GM19324 (cell line): ENCODE measurements around the gene TSPO.
"Not testable (repeated sequence)": the region's sequence is repeated elsewhere in the genome, so short reads cannot be mapped to it uniquely, and the experiment has no call there.

ENCODE experiments used
- ATAC-seq: cut with Tn5 transposase; IDR thresholded peaks from one replicate; pipeline ENCODE4 v1.9.1; 2021; ENCODE audit warnings: mild to moderate bottlenecking, moderate library complexity; ENCODE audit not compliant: unreplicated experiment, low FRiP score

The TSPO gene

DNA sequence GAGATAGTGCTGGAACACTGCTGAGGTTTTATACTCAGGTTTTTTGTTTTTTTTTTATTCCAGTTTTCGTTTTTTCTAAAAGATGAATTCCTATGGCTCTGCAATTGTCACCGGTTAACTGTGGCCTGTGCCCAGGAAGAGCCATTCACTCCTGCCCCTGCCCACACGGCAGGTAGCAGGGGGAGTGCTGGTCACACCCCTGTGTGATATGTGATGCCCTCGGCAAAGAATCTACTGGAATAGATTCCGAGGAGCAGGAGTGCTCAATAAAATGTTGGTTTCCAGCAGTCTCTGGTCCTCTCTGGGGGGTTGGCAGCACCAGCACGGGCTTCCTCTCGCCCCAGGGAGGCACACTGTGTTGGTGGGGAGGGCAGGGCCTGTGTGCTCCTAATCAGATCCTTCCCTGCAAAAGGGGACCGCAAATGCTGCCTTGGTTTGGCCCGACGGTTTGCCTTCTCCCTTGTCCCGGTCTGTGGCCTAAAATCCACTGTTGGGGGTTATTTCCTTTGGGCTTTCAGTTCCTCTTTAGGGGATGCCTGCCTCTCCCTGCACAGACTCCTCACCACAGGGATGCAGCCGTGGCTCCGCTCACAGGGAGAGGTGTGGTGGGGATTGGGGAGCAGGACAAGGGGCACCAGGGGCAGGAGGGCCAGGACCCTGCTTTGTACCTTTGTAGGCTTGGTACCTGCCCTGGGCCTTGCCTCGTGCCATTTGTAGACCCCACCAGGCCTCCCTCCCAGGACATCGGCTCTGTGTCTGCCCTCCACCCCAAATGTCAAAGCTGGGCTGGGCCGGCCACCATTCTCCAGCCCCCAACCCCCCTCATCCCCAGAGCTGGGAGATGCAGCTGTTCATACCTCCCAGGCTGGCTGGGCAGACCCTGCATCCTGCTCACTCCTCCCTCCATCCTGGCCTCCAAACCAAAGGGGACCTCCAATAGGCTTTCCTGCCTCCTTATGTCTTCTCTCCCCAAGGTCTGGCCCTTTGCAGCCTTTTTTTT lies 21.6 kb upstream of the TSPO start:
- ATAC-seq: no peak

DNA sequence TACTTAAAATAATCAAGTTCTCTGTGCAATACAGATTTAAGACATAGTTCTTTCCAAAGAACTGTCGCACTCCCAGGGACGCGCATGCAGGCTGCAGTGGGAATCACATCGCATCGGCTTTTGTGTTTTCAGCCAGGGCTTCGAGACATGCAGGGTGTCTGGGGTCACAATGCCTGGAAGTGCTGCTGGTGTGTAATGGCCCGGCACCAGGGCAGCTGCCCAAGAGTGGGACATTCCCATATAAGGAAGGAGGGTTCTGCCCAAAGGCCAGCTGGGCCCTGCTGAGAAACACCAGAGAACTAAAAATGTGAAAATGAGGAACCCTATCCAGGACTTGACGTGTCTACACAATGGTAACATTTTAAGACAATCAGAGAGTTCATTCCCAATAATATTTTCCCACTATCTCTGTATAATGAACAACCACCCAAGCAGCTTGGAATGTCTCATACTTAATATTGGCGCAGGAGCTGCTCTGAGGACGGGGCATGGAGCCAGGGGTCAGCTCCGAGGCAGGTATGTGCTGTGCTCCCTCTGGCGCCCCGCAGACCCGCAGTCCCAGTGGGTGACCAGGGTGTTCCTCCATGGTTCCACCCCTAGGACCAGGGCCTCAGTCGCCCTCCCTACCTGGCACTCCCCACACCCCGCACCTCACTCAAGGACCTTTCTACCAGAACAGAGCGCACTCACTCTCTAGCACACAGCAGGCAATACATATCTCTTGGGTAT lies 19.4 kb upstream of the TSPO start:
- ATAC-seq: no peak

DNA sequence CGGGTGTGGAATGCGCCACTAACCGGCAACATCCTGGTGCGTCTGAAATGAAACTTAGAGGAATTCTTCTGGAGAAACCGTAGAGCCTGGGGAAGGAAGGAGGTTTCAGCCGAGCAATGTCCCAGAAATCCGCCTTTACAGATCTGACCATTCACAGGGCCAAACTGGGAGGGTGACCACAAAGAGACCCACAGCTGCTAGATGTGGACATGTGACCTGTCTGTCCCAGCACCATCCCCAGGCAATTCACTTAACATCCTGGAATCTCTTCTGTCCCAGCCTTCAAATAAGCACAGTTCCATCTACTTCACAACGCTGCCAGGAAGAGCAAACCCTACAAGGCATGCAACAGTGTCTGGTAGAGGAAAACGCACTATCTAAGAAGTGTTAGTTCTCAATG lies 18.0 kb upstream of the TSPO start:
- no peak for ATAC-seq

DNA sequence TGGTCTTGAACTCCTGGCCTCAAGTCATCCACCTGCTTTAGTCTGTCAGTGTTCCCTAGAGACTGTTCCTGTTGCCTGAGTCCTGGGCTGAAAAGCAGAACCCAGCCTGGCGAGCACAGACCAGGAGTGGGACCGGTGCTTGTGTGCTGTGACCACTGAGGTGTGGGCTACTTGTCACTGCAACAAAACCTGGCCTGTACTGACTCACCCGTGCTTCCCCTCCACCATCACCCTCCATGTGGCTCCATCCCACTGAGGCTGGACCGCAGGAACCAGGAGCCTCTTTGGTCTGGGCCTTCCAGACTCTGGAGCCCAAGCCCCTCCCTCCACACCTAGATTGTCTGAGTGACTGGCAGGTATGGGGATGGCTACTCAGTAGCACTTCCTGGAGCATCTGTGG lies 16.8 kb upstream of the TSPO start:
- no peak for ATAC-seq

DNA sequence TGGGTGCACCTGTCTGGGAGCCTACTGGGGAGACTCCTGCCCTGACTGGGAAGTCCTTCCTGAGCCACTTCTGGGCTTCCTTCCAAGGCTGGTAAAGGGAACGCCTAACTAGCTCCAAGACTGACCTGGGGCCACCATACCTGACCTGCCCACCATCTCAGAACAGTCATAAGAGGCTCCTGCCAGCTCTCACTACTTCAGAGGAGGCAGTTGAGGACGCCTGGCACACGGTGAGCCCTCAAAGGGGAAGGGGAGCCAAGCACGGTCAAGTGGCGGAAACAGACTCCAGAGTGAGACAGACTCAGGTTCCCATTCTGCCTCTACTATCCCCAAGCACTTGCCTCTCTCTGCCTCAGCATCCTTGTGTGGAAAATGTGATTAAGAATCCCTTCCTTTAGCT lies 15.8 kb upstream of the TSPO start:
- ATAC-seq: no peak

DNA sequence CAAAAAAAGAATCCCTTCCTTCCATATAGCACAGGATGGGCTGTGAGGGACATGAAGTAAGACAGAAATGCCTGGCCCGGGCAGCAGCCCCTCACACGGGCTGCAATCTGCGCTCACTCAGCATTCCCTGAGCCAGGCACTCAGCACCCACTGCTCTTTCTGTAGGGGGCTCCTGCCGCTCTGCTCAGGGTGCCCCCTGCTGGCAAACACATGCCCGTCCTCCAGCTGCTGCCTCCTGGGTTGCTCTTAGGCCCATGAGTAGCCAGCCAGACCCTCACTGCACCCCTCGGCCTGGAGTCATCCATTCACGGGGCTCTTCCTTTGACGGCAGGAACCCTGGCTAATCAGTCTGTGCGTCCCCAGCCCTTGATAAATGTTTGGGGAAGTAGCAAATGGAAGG lies 15.1 kb upstream of the TSPO start:
- no peak for ATAC-seq

DNA sequence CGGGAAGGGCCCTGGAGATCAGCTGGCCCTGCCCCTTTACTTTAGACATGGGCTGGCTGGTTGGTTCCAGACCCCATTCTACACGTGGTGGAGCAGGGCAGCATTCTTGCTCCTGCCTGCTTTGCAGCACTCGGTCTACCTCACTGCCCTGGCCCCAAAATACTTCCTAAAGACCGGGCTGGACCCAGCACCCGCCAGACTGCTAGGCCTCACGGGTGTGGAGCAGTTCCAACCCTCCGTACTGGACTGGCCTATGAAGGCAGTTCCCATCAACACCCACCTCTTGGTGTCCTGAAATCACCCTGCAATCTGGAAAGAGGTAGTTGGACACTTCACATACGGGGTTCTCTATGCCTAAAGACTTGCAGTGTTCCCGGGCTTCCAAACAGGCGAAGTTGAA lies 14.6 kb upstream of the TSPO start:
- ATAC-seq: no peak

DNA sequence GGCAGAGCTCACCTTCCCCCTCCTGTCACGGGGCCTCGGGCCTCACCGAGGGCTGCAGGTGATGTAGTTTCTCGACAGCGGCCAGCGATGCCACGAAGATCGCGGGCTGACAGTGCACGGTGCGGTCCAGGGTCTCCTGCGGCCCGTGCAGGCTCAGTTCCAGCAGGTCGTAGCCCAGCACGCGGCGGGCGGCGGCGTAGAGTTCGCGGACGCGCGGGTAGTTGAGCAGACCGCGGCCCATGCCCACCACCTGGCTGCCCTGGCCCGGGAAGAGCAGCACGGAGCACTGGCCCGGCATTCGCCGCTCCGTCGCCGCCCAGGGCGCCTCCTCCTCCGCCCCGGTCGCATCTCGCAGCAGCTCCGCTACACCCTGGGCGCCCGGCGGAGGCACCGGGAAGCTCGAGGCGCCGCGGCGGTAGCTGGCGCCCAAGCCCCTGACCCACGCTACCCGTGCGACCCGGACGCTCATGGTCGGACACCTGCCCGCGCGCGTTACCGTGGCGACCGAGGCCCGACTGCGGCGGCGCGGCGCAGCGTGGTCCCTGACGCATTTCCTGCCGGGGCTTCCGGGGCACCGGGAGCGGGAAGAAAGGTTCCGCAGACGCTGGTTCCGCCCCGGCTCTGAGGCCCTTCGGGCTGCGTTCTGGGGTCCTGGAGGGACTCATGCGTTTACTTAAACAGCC lies 8.3 kb upstream of the TSPO start, which contains the start of gene MCAT:
MCAT (minus strand) TSS at position 519 of the 683 bp plus-strand sequence; CDS start at position 469, 50 bp downstream.
- ATAC-seq: peak; percentile 91

DNA sequence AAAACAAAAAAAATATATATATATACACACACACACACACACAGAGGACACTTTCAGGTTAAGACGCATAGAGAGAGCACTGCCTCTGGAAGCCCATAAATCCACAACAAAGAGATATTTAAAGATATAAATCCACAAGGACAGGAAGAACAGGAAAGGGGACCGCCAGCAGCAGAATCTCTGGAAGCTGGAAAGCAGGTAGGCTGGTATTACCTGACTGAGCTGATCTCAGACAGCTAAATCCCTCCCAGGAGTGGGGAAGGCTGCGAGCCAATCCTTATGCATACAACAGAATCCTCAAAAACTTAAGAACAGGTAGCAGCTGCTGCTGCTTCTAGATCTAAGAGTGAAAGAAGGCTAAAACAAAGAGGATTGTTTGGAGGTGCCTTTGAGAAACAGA lies 6.4 kb upstream of the TSPO start:
- no peak for ATAC-seq

DNA sequence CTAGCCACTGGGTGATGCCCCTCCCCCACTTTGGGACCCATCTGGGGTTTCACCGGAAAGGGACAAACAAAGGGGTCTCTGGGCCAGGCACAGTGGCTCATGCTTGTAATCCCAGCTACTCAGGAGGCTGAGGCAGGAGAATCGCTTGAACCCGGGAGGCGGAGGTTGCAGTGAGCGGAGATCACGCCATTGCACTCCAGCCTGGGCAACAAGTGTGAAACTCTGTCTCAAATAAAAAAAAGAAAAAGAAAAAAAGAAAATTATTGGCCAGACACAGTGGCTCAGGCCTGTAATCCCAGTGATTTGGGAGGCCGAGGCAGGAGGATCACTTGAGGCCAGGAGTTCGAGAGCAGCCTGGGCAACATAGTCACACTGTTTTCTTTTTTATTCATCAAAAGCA lies 6.0 kb upstream of the TSPO start:
- not testable (repeated sequence) for ATAC-seq

DNA sequence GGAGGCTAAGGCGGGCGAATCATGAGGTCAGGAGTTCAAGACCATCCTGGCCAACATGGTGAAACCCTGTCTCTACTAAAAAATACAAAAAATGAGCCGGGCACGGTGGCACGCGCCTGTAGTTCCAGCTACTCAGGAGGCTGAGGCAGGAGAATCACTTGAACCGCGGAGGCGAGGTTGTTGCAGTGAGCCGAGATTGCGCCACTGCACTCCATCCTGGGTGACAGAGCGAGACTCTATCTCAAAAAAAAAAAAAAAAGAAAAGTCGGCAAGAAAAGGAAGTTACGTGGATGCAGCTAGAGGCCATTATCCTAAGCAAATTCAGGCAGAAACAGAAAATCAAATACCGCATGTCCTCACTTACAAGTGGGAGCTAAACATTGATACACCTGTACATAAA lies 5.0 kb upstream of the TSPO start:
- ATAC-seq: not testable (repeated sequence)

DNA sequence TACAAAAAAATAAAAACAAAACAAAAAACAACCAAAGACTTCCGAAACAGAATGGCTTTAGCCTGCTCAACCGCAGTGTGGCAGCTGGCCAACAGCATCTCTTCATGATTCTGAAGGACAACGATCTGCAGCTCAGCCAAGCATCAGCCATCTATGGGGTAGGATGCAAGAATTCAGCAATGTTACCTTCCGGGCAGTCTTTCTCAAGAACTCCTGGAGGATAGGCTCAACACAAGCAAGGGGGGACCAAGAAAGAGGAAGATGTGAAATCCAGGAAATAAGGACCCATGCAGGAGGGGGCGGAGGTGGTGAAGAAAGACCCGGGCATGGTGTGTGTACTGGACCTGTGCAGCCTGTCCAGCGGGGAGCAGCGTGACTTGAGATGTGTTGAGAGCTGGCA lies 3.5 kb upstream of the TSPO start:
- no peak for ATAC-seq

DNA sequence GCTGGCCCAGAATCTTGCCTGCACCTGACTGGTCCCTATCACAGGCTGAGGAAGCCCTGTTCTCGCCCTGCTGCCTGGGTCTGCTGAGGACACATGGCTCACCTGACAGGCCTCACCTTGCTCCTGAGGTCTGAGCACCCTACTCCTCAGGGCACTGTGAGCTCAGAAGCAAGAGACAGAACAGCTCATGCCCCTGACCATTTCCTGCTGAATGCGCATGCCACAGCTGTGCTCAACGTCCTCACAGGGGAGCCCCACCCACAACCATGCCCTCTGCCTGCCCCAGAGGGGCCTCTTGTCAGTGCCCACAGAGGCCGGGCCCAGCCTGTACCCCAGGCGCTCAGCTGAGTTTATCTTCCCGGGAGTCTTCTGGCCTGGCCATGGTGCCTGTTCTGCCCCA lies 2.8 kb upstream of the TSPO start:
- no peak for ATAC-seq

DNA sequence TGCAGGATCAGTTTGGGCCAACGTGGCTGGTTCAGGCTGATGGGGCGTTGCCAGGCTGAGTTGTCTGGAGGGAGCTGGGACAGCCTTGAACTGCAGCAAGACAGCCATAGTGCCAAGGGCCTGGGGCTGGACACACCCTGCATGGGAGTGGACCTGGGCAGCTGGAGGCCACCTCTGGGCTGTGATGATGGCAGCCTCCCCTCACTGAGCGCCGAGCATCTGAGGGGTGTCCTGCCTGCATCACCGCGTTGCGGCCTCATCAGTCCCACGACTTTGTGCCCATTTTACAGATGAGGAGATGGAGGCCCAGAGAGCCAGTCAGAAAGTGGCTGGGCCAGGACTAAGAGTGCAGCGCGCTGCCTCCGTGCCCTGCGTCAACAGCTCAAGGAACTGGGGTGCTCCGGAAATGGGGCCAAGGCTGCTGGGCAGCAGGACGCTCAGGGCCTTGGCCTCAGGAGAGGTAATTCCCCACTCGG lies 590 bp upstream of the TSPO start:
- ATAC-seq: no peak

DNA sequence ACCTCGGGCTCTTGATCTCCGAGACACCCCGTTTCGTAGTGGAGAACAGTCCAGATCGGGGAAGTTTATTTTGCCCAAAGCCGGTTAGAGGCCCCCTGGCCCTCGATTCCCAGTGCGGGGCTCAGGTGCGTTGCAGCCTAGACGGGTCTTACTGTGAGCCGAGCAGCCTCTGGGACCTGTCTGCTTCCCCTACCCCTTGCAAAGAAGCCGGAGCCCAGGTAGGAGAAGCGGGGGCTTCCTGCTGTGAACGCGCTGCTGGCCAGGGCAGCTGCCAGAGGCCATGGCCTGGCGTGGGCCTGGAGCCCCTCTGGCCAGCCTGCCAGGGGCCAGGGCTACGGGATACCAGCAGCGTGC lies 621 bp downstream of the TSPO start:
- no peak for ATAC-seq

DNA sequence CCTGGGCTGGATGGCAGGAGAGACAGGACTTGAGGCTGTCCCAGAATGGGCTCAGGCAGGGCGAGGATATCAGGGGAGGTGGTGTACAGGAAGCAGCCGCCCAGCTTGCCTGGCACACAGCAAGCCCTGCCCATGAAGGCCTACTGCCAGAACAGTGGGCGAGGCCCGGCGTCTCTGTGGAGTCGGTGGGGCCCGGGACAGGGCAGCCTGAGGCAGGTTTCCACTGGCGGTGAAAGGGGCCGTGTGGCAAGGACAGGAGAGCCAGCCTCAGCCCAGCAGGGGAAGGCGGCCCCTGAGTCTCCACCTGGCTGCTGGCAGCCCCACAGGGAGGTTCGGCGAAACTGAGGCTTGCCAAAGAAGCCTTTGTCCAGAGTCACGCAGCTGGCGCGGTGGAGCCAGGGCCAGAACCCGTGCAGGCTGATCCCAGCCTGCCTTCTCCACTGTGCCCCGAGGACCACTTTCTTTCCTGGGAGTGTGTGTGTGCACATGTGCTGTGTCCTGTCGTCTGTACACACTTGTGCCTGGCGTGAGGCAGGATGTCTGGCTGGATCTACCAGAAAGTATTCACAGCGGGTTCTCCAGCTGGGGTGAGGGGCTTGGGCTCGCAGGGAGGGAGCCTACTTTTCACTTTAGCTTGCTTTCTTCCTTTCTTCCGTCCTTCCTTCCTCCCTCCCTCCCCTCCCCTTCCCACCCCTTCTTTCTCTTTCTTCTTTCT lies 1.2 kb downstream of the TSPO start:
- no peak for ATAC-seq

DNA sequence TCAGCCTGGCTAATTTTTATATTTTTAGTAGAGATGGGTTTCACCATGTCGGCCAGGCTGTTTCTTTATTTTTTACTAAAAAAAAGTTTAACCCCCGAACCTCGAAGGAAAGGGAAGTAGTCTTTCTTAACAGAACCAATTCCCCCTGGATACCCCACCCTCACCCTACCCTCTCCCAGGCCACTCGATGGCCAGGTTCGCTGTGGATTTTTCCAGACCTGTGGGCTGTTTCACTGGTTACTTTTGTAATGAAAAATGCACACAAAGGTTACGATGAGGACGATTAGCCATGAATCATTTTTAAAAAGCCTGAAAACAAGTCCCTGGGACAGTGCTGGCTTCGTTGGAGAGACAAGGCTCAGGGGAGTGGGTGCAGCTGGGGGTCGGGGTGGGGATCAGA lies 2.5 kb downstream of the TSPO start:
- no peak for ATAC-seq

DNA sequence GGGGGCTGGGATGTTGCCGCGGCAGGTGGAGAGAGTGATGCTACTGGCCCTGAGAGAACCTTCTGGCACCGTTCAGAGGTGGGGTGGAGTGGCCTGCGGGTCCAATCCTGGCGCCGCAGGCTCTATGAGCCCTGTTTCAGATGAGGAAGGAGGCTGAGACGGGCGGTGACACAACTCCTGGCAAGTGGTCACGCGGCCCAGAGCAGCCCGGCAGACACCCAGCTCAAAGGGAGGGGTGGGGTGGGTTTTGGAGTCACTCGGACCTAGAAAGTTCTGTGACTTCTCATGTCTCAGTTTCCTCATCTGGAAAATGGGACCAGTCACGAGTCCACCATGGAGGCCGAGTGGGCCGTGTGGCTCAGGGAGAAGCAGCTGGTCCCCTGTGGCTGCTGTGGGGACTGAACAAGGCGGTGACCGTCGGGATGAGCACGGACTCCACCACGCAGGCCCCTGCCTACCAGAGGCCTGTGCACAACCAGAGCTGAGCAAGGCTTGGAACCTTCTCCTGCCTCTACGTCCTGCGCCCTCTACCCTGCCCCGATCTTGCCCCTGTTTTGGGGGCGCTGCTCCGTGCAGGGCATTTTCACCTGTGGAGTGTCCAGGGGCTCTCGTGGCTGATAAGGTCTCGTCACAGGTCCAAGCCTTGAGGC lies 3.7 kb downstream of the TSPO start:
- ATAC-seq: no peak

DNA sequence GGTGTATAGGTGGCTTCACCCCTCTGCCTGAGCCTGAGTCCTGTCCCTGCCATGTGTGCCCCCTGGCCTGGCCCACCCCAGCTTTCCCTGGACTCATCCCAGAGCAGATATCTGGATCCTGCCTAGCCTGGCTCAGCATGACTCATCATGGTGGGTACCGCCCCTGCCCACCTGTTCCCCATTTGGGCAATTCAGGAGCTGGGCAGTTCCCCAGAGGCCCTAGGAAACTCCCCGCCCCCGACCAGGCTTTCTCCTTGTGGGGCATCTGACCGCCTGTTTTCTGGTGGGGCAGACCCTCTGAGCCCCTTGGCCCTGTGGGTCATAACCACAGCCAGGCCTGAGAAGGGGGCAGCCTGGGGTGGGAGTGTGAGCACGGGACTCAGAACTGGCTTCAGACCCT lies 4.4 kb downstream of the TSPO start:
- ATAC-seq: no peak

DNA sequence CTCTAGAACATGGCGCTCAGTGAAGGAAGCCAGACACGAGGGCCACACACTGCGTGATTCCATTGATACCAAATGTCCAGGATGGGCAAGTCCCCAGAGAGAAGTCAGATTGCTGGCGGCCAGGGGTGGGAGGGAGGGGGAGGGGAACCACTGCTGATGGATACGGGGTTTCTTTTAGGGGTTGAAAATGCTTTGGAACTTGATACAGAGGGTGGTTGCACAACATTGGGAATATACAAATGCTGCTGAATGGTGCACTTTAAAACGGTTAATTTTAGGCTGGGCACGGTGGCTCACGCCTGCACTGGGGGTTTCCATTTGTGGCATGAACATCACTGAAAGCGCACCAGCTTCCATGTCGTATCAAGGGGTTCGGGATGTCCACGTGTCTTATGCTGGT lies 5.1 kb downstream of the TSPO start:
- no peak for ATAC-seq
